ENCODE measurements around the gene VWA3A.
"Not testable (repeated sequence)": the region's sequence is repeated elsewhere in the genome, so short reads cannot be mapped to it uniquely, and the experiment has no call there.

The VWA3A gene

DNA sequence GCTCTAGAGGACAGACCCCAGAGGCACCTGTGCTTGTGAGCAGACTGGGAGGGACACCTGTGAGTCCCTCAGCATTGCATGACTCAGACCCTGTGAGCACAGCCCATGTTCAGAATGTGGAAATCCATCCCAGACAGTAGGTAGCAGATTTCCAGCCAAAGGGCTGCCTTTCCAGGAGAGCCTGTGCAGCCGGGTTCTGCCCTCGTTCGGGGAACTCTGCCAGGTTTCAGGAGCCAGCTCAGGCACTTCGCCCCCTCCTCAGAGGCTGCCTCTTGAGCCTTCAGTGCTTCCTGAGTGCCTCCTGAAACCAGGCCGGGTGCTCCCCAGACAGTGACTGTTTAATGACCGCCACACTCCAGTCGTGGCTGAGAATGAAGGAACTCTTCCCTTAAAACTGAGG, 46.7 kb downstream of the VWA3A start:
- Histone ChIP-seq H3K4me3 (ENCODE audit: extremely low read depth, insufficient read depth, low read length, poor library complexity, severe bottlenecking) (no peak overlapping the region), H3K27ac (ENCODE audit: low read depth, low read length, severe bottlenecking) (no peak overlapping the region), H3K9me3 (ENCODE audit: control insufficient read depth, low read length) (no peaks in the 10 kb centered on the region), H3K36me3 (ENCODE audit: control insufficient read depth, insufficient read depth, low read length) (no peaks in the 10 kb centered on the region), H3K4me1 (ENCODE audit: control insufficient read depth, insufficient read depth, low read length, poor library complexity, severe bottlenecking) (no peaks in the 10 kb centered on the region)
- 81 to 98% methylated on average over 6 to 7 of the region's 7 CpGs for WGBS, 2 experiments (ENCODE audit: insufficient coverage in 2 of 2)

DNA sequence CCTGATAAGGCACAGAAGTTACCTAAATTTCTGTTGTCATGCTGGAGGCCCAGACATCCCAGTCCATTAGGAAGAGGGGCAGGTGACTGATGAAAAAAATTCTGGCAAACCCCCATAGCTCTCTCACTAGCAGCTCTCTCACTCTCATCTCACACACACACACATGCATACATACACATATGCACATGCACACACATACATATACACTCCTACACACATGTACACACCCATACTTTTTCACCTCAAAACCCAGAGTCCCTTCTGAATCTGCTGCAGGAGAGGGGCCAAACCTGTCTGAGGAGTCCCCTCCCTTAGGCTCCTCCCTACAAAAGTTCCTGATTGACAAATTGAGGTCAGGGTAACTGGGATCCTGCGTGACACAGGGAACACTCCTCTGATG, 47.4 kb downstream of the VWA3A start:
- WGBS, 2 experiments (ENCODE audit: insufficient coverage in 2 of 2) = 78 to 91% methylated on average over 1 of the region's 1 CpG
- no peaks in the 10 kb centered on the region for H3K4me1 ChIP-seq (ENCODE audit: control insufficient read depth, insufficient read depth, low read length, poor library complexity, severe bottlenecking)
- no peaks in the 10 kb centered on the region for H3K9me3 ChIP-seq (ENCODE audit: control insufficient read depth, low read length)
- no peak overlapping the region for H3K27ac ChIP-seq (ENCODE audit: low read depth, low read length, severe bottlenecking)
- no peaks in the 10 kb centered on the region for H3K36me3 ChIP-seq (ENCODE audit: control insufficient read depth, insufficient read depth, low read length)
- H3K4me3 ChIP-seq (ENCODE audit: extremely low read depth, insufficient read depth, low read length, poor library complexity, severe bottlenecking) = no peak overlapping the region

DNA sequence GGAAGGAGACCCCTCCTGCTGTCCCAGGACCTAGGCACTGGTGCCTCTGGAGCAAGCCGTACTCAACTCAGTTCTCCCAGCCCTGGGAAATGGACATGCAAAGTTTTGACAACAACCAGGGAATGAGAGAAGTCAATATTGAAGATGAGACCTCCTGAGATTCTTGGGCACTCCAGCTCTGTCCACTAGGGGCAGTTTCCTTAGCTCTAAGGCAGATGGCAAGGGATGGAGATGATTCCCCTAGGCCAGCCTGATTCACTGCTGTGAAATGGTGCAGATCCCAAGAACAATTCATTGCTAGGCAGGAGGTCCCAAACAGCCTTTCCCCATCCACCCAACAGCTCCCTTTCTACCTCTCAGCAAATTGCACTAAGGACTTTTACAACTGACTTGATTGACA, 49.4 kb downstream of the VWA3A start:
- H3K4me1 ChIP-seq (ENCODE audit: control insufficient read depth, insufficient read depth, low read length, poor library complexity, severe bottlenecking) = no peaks in the 10 kb centered on the region
- H3K27ac ChIP-seq (ENCODE audit: low read depth, low read length, severe bottlenecking) = no peak overlapping the region
- no peak overlapping the region for H3K4me3 ChIP-seq (ENCODE audit: extremely low read depth, insufficient read depth, low read length, poor library complexity, severe bottlenecking)
- 71 to 100% methylated on average over 1 of the region's 1 CpG for WGBS, 2 experiments (ENCODE audit: insufficient coverage in 2 of 2)
- H3K9me3 ChIP-seq (ENCODE audit: control insufficient read depth, low read length) = no peaks in the 10 kb centered on the region
- H3K36me3 ChIP-seq (ENCODE audit: control insufficient read depth, insufficient read depth, low read length) = no peaks in the 10 kb centered on the region

- H3K4me3 ChIP-seq (ENCODE audit: extremely low read depth, insufficient read depth, low read length, poor library complexity, severe bottlenecking) = no peak overlapping the region
- no peak overlapping the region for H3K27ac ChIP-seq (ENCODE audit: low read depth, low read length, severe bottlenecking)
- no peaks in the 10 kb centered on the region for H3K4me1 ChIP-seq (ENCODE audit: control insufficient read depth, insufficient read depth, low read length, poor library complexity, severe bottlenecking)
- H3K9me3 ChIP-seq (ENCODE audit: control insufficient read depth, low read length) = no peaks in the 10 kb centered on the region
- H3K36me3 ChIP-seq (ENCODE audit: control insufficient read depth, insufficient read depth, low read length) = no peaks in the 10 kb centered on the region
- WGBS, 2 experiments (ENCODE audit: insufficient coverage in 2 of 2) = 93 to 98% methylated on average over 6 of the region's 6 CpGs
Measured at GRCh38 chr16:22144520-22144919, 52.2 kb downstream of the VWA3A start.

DNA sequence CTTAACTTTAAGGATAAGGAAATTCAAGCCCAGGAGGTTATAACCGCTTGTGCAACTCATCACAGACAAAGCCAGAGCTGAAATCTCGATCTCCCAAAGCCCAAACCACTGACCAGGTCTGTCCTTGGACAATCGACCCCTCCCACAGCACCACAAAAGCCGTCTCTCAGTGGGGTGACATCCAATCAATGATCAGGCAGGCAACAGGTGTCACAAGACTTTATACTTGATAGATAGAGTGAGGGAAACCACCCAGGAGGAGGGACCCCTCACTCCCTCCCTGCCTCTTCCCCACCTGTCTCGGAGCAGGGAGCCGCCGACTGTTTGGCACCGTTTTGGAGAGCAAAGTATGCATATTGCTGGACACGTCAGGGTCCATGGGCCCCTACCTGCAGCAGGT, 55.5 kb downstream of the VWA3A start:
- H3K4me1 ChIP-seq (ENCODE audit: control insufficient read depth, insufficient read depth, low read length, poor library complexity, severe bottlenecking) = no peaks in the 10 kb centered on the region
- H3K9me3 ChIP-seq (ENCODE audit: control insufficient read depth, low read length) = no peaks in the 10 kb centered on the region
- H3K27ac ChIP-seq (ENCODE audit: low read depth, low read length, severe bottlenecking) = no peak overlapping the region
- H3K4me3 ChIP-seq (ENCODE audit: extremely low read depth, insufficient read depth, low read length, poor library complexity, severe bottlenecking) = no peak overlapping the region
- no peaks in the 10 kb centered on the region for H3K36me3 ChIP-seq (ENCODE audit: control insufficient read depth, insufficient read depth, low read length)
- 79 to 83% methylated on average over 2 to 5 of the region's 9 CpGs for WGBS, 2 experiments (ENCODE audit: insufficient coverage in 2 of 2)

DNA sequence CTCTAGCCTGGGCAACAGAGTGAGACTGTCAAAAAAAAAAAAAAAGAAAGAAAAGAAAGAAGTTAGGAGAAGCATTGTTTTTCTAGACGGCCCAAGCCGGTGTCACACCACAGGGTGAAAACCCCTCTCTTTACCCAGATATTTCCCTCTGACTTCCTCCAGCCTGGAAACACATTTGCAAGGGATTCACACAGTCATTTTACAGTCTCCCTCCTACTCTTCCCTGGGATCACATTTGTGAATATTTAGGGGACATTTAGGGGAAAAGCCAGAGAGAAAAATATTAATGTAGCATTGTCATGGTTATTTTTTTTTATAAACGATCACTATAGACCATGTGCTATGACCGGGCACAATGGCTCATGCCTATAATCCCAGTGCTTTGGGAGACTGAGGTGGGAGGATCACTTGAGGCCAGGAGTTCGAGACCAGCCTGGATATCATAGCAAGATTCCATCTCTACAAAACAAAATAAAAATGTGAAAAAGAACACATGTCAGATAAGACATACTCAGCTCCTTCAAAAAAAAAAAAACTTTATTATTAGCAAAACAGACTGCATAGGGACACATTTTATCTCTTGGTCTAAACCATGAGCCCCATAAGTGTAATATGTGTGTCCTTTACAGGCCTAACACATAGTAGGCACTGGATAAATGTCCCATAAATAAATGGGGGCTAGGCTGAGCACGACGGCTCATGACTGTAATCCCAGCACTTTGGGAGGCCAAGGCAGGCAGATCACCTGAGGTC, 59.1 kb downstream of the VWA3A start:
- no peaks in the 10 kb centered on the region for H3K36me3 ChIP-seq (ENCODE audit: control insufficient read depth, insufficient read depth, low read length)
- H3K27ac ChIP-seq (ENCODE audit: low read depth, low read length, severe bottlenecking) = no peak overlapping the region
- 92 to 94% methylated on average over 4 to 5 of the region's 7 CpGs for WGBS, 2 experiments (ENCODE audit: insufficient coverage in 2 of 2)
- H3K4me1 ChIP-seq (ENCODE audit: control insufficient read depth, insufficient read depth, low read length, poor library complexity, severe bottlenecking) = no peaks in the 10 kb centered on the region
- H3K4me3 ChIP-seq (ENCODE audit: extremely low read depth, insufficient read depth, low read length, poor library complexity, severe bottlenecking) = no peak overlapping the region
- H3K9me3 ChIP-seq (ENCODE audit: control insufficient read depth, low read length) = no peaks in the 10 kb centered on the region

DNA sequence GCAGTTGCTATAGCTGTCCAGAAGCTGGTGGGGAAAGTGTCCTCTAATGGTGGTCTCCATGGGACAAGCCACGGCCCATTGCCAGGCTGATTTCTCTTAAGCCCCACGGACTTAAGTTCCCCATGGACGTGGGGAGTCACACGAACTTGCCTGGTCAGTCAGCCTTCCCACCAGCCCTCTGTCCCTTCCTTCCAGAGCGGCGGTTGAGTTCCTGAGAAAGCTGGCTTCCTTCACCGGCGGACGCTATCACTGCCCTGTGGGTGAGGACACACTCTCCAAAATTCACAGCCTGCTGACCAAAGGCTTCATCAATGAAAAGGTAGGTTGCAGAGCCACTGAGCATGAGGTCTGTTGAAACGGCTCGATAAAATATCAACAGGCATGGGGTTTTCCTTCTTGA, 60.0 kb downstream of the VWA3A start:
- Histone ChIP-seq H3K9me3 (ENCODE audit: control insufficient read depth, low read length) (no peaks in the 10 kb centered on the region), H3K27ac (ENCODE audit: low read depth, low read length, severe bottlenecking) (no peak overlapping the region), H3K4me3 (ENCODE audit: extremely low read depth, insufficient read depth, low read length, poor library complexity, severe bottlenecking) (no peak overlapping the region), H3K4me1 (ENCODE audit: control insufficient read depth, insufficient read depth, low read length, poor library complexity, severe bottlenecking) (no peaks in the 10 kb centered on the region), H3K36me3 (ENCODE audit: control insufficient read depth, insufficient read depth, low read length) (no peaks in the 10 kb centered on the region)
- 91 to 94% methylated on average over 10 to 11 of the region's 11 CpGs for whole genome bisulfite sequencing, 2 experiments (ENCODE audit: insufficient coverage in 2 of 2)

DNA sequence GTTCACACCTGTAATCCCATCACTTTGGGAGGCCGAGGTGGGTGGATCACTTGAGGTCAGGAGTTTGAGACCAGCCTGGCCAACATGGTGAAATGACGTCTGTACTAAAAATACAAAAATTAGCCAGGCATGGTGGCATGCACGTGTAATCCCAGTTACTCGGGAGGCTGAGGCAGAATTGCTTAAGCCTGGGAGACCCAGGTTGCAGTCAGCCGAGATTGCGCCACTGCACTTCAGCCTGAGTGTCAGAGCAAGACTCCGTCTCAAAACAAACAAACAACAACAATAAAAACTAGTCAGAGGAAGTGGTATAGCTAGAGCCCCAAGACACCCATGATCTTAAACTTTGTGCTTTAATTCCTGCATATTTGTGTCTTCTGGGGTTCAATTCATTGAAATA, 60.7 kb downstream of the VWA3A start:
- not testable (repeated sequence) for H3K4me1 ChIP-seq (ENCODE audit: control insufficient read depth, insufficient read depth, low read length, poor library complexity, severe bottlenecking); H3K4me3 ChIP-seq (ENCODE audit: extremely low read depth, insufficient read depth, low read length, poor library complexity, severe bottlenecking); H3K36me3 ChIP-seq (ENCODE audit: control insufficient read depth, insufficient read depth, low read length); H3K27ac ChIP-seq (ENCODE audit: low read depth, low read length, severe bottlenecking); H3K9me3 ChIP-seq (ENCODE audit: control insufficient read depth, low read length)
- WGBS, 2 experiments (ENCODE audit: insufficient coverage in 2 of 2) = 86 to 90% methylated on average over 4 to 7 of the region's 7 CpGs

- Histone ChIP-seq H3K9me3 (ENCODE audit: control insufficient read depth, low read length) (no peaks in the 10 kb centered on the region), H3K4me1 (ENCODE audit: control insufficient read depth, insufficient read depth, low read length, poor library complexity, severe bottlenecking) (no peaks in the 10 kb centered on the region), H3K4me3 (ENCODE audit: extremely low read depth, insufficient read depth, low read length, poor library complexity, severe bottlenecking) (no peak overlapping the region), H3K36me3 (ENCODE audit: control insufficient read depth, insufficient read depth, low read length) (no peaks in the 10 kb centered on the region), H3K27ac (ENCODE audit: low read depth, low read length, severe bottlenecking) (no peak overlapping the region)
Measured at GRCh38 chr16:22161401-22161800, 69.1 kb downstream of the VWA3A start.

DNA sequence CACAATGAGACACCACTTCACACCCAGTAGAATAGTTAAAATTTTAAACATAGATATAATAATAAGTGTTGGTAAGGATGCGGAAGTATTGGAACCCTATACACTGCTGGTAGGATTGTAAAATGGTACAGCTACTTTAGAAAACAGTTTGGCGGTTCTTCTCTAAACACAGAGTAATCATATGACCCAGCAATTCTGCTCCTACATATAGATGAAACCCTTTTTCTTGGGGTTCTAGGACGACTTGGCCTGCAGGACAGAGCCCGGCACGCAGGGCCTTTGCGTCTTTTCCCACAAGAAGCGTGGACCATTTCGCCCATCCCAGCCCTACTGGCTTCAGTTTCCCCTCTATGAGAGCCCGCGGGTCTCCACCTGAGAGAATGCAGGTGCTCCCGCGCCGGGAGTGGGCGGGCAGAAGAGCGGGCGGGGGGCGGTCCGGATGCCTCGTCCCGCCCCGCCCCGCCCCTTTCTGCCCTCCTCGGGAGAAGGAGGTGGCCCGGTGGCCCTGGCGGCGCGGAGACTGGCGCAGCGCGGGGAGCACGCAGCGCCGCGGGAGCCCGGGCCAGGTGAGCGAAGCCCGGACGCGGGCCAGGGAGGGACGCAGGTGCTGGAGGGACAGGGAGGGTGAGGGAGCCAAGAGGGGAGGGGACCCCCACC, 69.8 kb downstream of the VWA3A start, which contains the start of gene SDR42E2:
Gene SDR42E2 (plus strand): TSS at position 508 of the 657 bp plus-strand sequence. CDS start 3,077 bp downstream, outside the sequence.
- no peaks in the 10 kb centered on the region for H3K36me3 ChIP-seq (ENCODE audit: control insufficient read depth, insufficient read depth, low read length)
- no peak within 1 kb of the TSS for H3K27ac ChIP-seq (ENCODE audit: low read depth, low read length, severe bottlenecking)
- no peaks in the 10 kb centered on the region for H3K4me1 ChIP-seq (ENCODE audit: control insufficient read depth, insufficient read depth, low read length, poor library complexity, severe bottlenecking)
- no peak within 1 kb of the TSS for H3K4me3 ChIP-seq (ENCODE audit: extremely low read depth, insufficient read depth, low read length, poor library complexity, severe bottlenecking)
- 1 to 8% methylated on average over 23 to 25 of the region's 40 CpGs for WGBS, 2 experiments (ENCODE audit: insufficient coverage in 2 of 2)
- H3K9me3 ChIP-seq (ENCODE audit: control insufficient read depth, low read length) = no peaks in the 10 kb centered on the region

GRCh38 chr16:22162656-22163009, 70.3 kb downstream of the VWA3A start:
- 46% methylated on average over 13 of the region's 14 CpGs for whole genome bisulfite sequencing, 2 experiments (ENCODE audit: insufficient coverage in 2 of 2)
- no peaks in the 10 kb centered on the region for H3K4me1 ChIP-seq (ENCODE audit: control insufficient read depth, insufficient read depth, low read length, poor library complexity, severe bottlenecking)
- no peaks in the 10 kb centered on the region for H3K9me3 ChIP-seq (ENCODE audit: control insufficient read depth, low read length)
- no peak overlapping the region for H3K4me3 ChIP-seq (ENCODE audit: extremely low read depth, insufficient read depth, low read length, poor library complexity, severe bottlenecking)
- no peaks in the 10 kb centered on the region for H3K36me3 ChIP-seq (ENCODE audit: control insufficient read depth, insufficient read depth, low read length)
- H3K27ac ChIP-seq (ENCODE audit: low read depth, low read length, severe bottlenecking) = no peak overlapping the region

Data from mesodermal cell (in vitro differentiated cells).